ENCODE data around the gene PAX5.

GRCh38 chr9:36995927-36996705 lies 38.0 kb downstream of the PAX5 start:
- TF ChIP-seq CTCF (IDR thresholded peaks at IDR 0.05) (peak; percentile 83), ZFX (IDR thresholded peaks at IDR 0.05; ENCODE audit: borderline replicate concordance) (no peak)
